Loucy (cell line): ENCODE results near the gene EAF2.

Source experiments
- EZH2phosphoT487 ChIP-seq: fragments of 200-600 bp; IDR thresholded peaks from 2 replicates; pipeline ENCODE4 v1.6.1; 2018; ENCODE audit warnings: antibody characterized with exemption, mild to moderate bottlenecking, moderate library complexity, borderline replicate concordance
- TF ChIP-seq, protein P1 (sequence below): fragments of 200-600 bp; sonication (generic); conservative IDR thresholded peaks from 2 replicates; pipeline ENCODE4 v1.5.1; 2014; ENCODE audit warnings: mild to moderate bottlenecking, antibody characterized with exemption, low read length

DNA sequence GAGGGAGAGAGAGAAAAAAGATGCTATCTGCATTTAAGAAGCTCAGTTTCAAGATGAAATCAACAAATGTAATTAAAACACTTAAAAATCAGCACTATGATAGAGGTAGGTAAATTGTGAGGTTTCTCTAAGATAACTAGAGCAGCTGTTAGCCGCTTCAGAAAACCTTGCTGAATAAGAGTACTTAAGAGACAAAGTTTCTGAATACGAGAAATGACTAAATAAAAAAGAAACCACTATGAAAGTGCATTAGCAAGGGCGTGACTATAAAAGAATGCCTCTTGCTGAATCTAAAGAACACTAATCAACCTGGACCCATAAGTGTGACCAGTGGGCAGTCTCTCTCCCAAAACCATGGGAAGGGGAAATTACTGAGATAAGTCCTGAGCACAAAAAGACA is 41.9 kb upstream of the EAF2 start:
- no peak for TF ChIP-seq EZH2phosphoT487
- TF ChIP-seq, protein P1, sequence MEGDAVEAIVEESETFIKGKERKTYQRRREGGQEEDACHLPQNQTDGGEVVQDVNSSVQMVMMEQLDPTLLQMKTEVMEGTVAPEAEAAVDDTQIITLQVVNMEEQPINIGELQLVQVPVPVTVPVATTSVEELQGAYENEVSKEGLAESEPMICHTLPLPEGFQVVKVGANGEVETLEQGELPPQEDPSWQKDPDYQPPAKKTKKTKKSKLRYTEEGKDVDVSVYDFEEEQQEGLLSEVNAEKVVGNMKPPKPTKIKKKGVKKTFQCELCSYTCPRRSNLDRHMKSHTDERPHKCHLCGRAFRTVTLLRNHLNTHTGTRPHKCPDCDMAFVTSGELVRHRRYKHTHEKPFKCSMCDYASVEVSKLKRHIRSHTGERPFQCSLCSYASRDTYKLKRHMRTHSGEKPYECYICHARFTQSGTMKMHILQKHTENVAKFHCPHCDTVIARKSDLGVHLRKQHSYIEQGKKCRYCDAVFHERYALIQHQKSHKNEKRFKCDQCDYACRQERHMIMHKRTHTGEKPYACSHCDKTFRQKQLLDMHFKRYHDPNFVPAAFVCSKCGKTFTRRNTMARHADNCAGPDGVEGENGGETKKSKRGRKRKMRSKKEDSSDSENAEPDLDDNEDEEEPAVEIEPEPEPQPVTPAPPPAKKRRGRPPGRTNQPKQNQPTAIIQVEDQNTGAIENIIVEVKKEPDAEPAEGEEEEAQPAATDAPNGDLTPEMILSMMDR, result no peak
